Natural killer cell (primary cell): Measurements from ENCODE around the gene ATF6. TPM values are rescaled to one million over a fixed set of nuclear protein-coding genes. Genes with fewer than 3 reads are reported as not detected.

Experiments
- ATAC-seq, 3 donors: fragments of 150-1000 bp in 2 of 3; fragments of 200-7000 bp in 1 of 3; cut with Tn5 transposase; 1 replicate in 1 of 3; 2 replicates in 2 of 3; pipeline ENCODE4 v1.10.0; 2021; ENCODE audit warnings: mild to moderate bottlenecking in 2 of 3, moderate library complexity in 2 of 3
- DNase-seq, 2 donors: peaks; one replicate each; pipeline versions ENCODE4 v3.0.0 to v3.0.0-alpha.2; 2013 to 2021; ENCODE audit warnings: mixed read lengths in 1 of 2
- H3K27ac ChIP-seq: one replicate; pipeline ENCODE4 v1.5.1; 2013; ENCODE audit warnings: mild to moderate bottlenecking, low read length
- H3K27me3 ChIP-seq: one replicate; pipeline ENCODE4 v1.6.1; 2013; ENCODE audit warnings: low read length; ENCODE audit not compliant: control insufficient read depth, insufficient read depth
- H3K36me3 ChIP-seq: one replicate; pipeline ENCODE4 v1.6.1; 2013; ENCODE audit warnings: low read length; ENCODE audit not compliant: control insufficient read depth, insufficient read depth
- H3K4me1 ChIP-seq: one replicate; pipeline ENCODE4 v1.6.1; 2013; ENCODE audit warnings: low read length; ENCODE audit not compliant: control insufficient read depth, insufficient read depth
- H3K4me3 ChIP-seq: one replicate; pipeline ENCODE4 v1.5.1; 2013; ENCODE audit warnings: low read length
- H3K9me3 ChIP-seq: one replicate; pipeline ENCODE4 v1.6.1; 2013; ENCODE audit warnings: low read length; ENCODE audit not compliant: control insufficient read depth, insufficient read depth
- H3K27ac Mint-ChIP-seq, 2 donors: one replicate each; pipeline ENCODE4 v1.8.0; 2022; ENCODE audit warnings: mild to moderate bottlenecking in 2 of 2, mixed read lengths in 2 of 2, moderate library complexity in 1 of 2
- H3K27me3 Mint-ChIP-seq, 2 donors: one replicate each; pipeline ENCODE4 v1.8.0; 2022; ENCODE audit warnings: low read depth in 2 of 2, mixed read lengths in 2 of 2
- H3K36me3 Mint-ChIP-seq: one replicate; pipeline ENCODE4 v1.8.0; 2022; ENCODE audit warnings: mixed read lengths
- H3K4me1 Mint-ChIP-seq, 2 donors: one replicate each; pipeline ENCODE4 v1.8.0; 2022; ENCODE audit warnings: mixed read lengths in 2 of 2
- H3K4me3 Mint-ChIP-seq: one replicate; pipeline ENCODE4 v1.8.0; 2022; ENCODE audit warnings: mild to moderate bottlenecking, moderate library complexity, mixed read lengths
- H3K9me3 Mint-ChIP-seq, 2 donors: one replicate each; pipeline ENCODE4 v1.8.0; 2022; ENCODE audit warnings: mixed read lengths in 2 of 2
- CTCF ChIP-seq: fragments of 200-600 bp; IDR thresholded peaks from one replicate; pipeline ENCODE4 v1.8.0; 2022; ENCODE audit warnings: antibody characterized with exemption
- WGBS: methylation state at CpG from one replicate; pipeline ENCODE4 v1.1.7; 2013; ENCODE audit warnings: missing lambda C conversion rate; ENCODE audit not compliant: insufficient coverage; 5-methylcytosine and 5-hydroxymethylcytosine counted together
- intact Hi-C: fragments of 100-400 bp; cut with micrococcal nuclease; formaldehyde crosslinking; loops from one replicate; pipeline ENCODE4 v1.14.2; 2022
- total RNA-seq, 4 donors: library from RNA; stranded (reverse); fragments of 120-200 nt in 1 of 4; gene quantifications; one replicate each; pipeline versions ENCODE4 v1.2.3 to v1.2.4, GENCODE V29; 2013 to 2022

The ATF6 gene
- total RNA-seq, 3 donors from 2014 or later (not counting 1 experiment from before 2014, with no cell fraction given): 16.8 to 25.0 (median 21.8) TPM

GRCh38 chr1:162006081-162006480 is 240.0 kb downstream of the ATF6 start:
- intact Hi-C loops: no loop called here
- H3K36me3 ChIP-seq: no peaks in the 10 kb centered on the region
- H3K4me3 ChIP-seq: no peak overlapping the region
- no peak overlapping the region for H3K27ac ChIP-seq
- H3K4me1 ChIP-seq: no peaks in the 10 kb centered on the region
- H3K9me3 ChIP-seq: no peaks in the 10 kb centered on the region
- no peak for TF ChIP-seq CTCF
- no peak for DNase-seq
- no peak overlapping the region for H3K4me3 Mint-ChIP-seq
- WGBS: 82% methylated on average over 6 of the region's 6 CpGs
- ATAC-seq: no peak
- H3K27me3 ChIP-seq: no peaks in the 10 kb centered on the region
- no peak overlapping the region for H3K27ac Mint-ChIP-seq
- H3K27me3 Mint-ChIP-seq: peaks cover 13 to 22% of the 10 kb centered on the region in 2 donors
- H3K9me3 Mint-ChIP-seq: no peaks in the 10 kb centered on the region
- no peaks in the 10 kb centered on the region for H3K36me3 Mint-ChIP-seq
- no peaks in the 10 kb centered on the region for H3K4me1 Mint-ChIP-seq

GRCh38 chr1:162007466-162007865 is 241.3 kb downstream of the ATF6 start:
- H3K36me3 Mint-ChIP-seq: no peaks in the 10 kb centered on the region
- ATAC-seq: no peak

DNA sequence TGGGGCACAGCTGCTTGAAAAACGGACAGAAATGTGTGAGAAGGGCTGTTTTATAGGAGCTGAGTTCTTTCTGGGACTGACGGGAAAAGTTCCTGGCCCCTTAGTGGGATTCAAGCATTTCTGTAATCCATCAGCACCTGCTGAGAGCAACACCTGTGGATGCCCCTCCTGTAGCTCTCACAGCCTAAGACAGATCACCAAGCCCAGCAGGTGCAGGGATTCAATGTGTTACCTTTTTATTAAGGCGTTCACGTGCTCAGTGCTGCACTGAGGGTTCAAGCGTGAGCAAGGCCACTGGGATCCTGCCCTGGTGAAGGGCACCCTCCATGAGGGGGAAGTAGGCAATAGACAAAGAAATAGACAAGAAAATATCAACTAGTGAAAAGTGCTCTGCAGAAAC is 242.7 kb downstream of the ATF6 start:
- intact Hi-C loops: no loop called here
- no peaks in the 10 kb centered on the region for H3K9me3 ChIP-seq
- Mint-ChIP-seq H3K27ac (no peak overlapping the region), H3K27me3 (peaks cover 13 to 15% of the 10 kb centered on the region in 2 donors), H3K4me1 (no peaks in the 10 kb centered on the region), H3K9me3 (no peaks in the 10 kb centered on the region), H3K4me3 (no peak overlapping the region), H3K36me3 (no peaks in the 10 kb centered on the region)
- WGBS: 85% methylated on average over 5 of the region's 5 CpGs
- no peak overlapping the region for H3K4me3 ChIP-seq
- H3K4me1 ChIP-seq: no peaks in the 10 kb centered on the region
- no peak for TF ChIP-seq CTCF
- ATAC-seq (no peak), DNase-seq (no peak)
- H3K27ac ChIP-seq: no peak overlapping the region
- H3K36me3 ChIP-seq: no peaks in the 10 kb centered on the region
- no peaks in the 10 kb centered on the region for H3K27me3 ChIP-seq

More at GRCh38 chr1:162007466-162007865, 241.3 kb downstream of the ATF6 start:
- H3K36me3 ChIP-seq: no peaks in the 10 kb centered on the region
- no peak for DNase-seq
- intact Hi-C loops: no loop called here
- H3K9me3 Mint-ChIP-seq: no peaks in the 10 kb centered on the region
- H3K27me3 Mint-ChIP-seq: peaks cover 13 to 22% of the 10 kb centered on the region in 2 donors
- H3K9me3 ChIP-seq: no peaks in the 10 kb centered on the region
- no peak overlapping the region for H3K4me3 Mint-ChIP-seq
- no peak for TF ChIP-seq CTCF
- no peaks in the 10 kb centered on the region for H3K27me3 ChIP-seq
- H3K27ac Mint-ChIP-seq: no peak overlapping the region
- no peak overlapping the region for H3K27ac ChIP-seq
- no peak overlapping the region for H3K4me3 ChIP-seq
- no peaks in the 10 kb centered on the region for H3K4me1 Mint-ChIP-seq
- 93% methylated on average over 3 of the region's 3 CpGs for WGBS
- H3K4me1 ChIP-seq: no peaks in the 10 kb centered on the region

GRCh38 chr1:162009501-162010174 is 243.5 kb downstream of the ATF6 start:
- Mint-ChIP-seq H3K27ac (no peak overlapping the region), H3K9me3 (no peaks in the 10 kb centered on the region), H3K4me3 (no peak overlapping the region), H3K4me1 (no peaks in the 10 kb centered on the region), H3K27me3 (peaks cover 12% of the 10 kb centered on the region in 2 donors), H3K36me3 (no peaks in the 10 kb centered on the region)
- H3K36me3 ChIP-seq: no peaks in the 10 kb centered on the region
- H3K4me3 ChIP-seq: no peak overlapping the region
- TF ChIP-seq CTCF: no peak
- intact Hi-C loops: no loop called here
- H3K27ac ChIP-seq: no peak overlapping the region
- ATAC-seq: no peak
- no peak for DNase-seq
- H3K27me3 ChIP-seq: no peaks in the 10 kb centered on the region
- no peaks in the 10 kb centered on the region for H3K9me3 ChIP-seq
- 81% methylated on average over 9 of the region's 9 CpGs for WGBS
- no peaks in the 10 kb centered on the region for H3K4me1 ChIP-seq
